Progenitor cell of endocrine pancreas (in vitro differentiated cells): ENCODE results near the gene CLCF1. TPM values are rescaled to one million over a fixed set of nuclear protein-coding genes. Genes with fewer than 3 reads are reported as not detected.
"Not testable (repeated sequence)": the region's sequence is repeated elsewhere in the genome, so short reads cannot be mapped to it uniquely, and the experiment has no call there.

Experiments
- DNase-seq: peaks from one replicate; pipeline ENCODE4 v3.0.0; 2021; ENCODE audit warnings: low spot score; ENCODE audit not compliant: unreplicated experiment
- H3K27ac Mint-ChIP-seq: 2 replicates; pipeline ENCODE4 v1.8.0; 2021; ENCODE audit warnings: mild to moderate bottlenecking, moderate library complexity, mixed read lengths
- H3K27me3 Mint-ChIP-seq: 2 replicates; pipeline ENCODE4 v1.8.0; 2021; ENCODE audit warnings: mixed read lengths
- H3K36me3 Mint-ChIP-seq: 2 replicates; pipeline ENCODE4 v1.8.0; 2022; ENCODE audit warnings: mixed read lengths; ENCODE audit not compliant: insufficient read depth
- H3K4me1 Mint-ChIP-seq: 2 replicates; pipeline ENCODE4 v1.8.0; 2021; ENCODE audit warnings: low read depth, mixed read lengths
- H3K4me3 Mint-ChIP-seq: 2 replicates; pipeline ENCODE4 v1.8.0; 2021; ENCODE audit warnings: low read depth, mild to moderate bottlenecking, moderate library complexity, mixed read lengths
- H3K9me3 Mint-ChIP-seq: 2 replicates; pipeline ENCODE4 v1.8.0; 2021; ENCODE audit warnings: low read depth, mixed read lengths
- CTCF ChIP-seq: fragments of 200-600 bp; sonication (generic); IDR thresholded peaks from one replicate; pipeline ENCODE4 v1.5.0; 2021; ENCODE audit warnings: antibody characterized with exemption, mild to moderate bottlenecking; ENCODE audit not compliant: unreplicated experiment
- total RNA-seq: library from RNA; stranded (reverse); gene quantifications from 2 replicates; pipeline ENCODE4 v1.2.1, GENCODE V29; 2021

CLCF1 gene
- total RNA-seq, 1 donor from 2014 or later: 6.9 TPM

GRCh38 chr11:67405196-67405567, 31.8 kb upstream of the CLCF1 start:
- no peaks in the 10 kb centered on the region for H3K9me3 Mint-ChIP-seq
- H3K4me3 Mint-ChIP-seq: no peak overlapping the region
- DNase-seq: no peak

DNA sequence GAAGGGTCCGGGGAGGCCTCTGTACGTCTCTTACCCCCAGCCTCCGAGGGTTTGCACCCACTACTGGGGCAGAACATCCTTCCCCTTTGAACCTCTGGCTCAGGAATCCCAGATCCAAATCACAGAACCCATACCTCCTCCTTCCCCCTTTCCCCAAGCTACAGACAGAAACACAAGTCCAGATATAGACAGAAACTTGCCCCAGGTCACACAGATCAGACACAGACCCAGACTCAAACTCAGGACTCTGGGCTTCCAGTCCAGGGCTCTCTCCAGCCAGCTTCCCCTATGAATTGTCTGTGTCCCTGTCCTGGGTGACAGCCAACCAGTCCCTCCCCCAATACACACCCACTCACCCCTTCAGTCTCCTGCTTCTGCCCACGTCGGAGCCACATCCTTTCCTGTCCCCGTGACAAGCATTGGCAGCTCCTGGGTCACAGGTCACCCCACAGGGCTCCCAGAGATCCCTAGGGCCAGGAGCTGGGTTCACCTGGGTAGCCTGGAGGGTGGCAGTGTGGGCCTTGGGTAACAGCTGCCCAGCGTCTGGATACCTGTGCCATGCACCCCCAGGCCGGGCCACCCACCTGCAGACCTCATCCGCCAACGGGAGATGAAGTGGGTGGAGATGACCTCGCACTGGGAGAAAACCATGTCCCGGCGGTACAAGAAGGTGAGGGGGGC, 31.3 kb upstream of the CLCF1 start:
- no peak overlapping the region for H3K4me3 Mint-ChIP-seq
- H3K36me3 Mint-ChIP-seq: no peaks in the 10 kb centered on the region
- no peaks in the 10 kb centered on the region for H3K9me3 Mint-ChIP-seq
- H3K4me1 Mint-ChIP-seq: peaks cover 6% of the 10 kb centered on the region
- DNase-seq: no peak
- H3K27ac Mint-ChIP-seq: no peak overlapping the region
- TF ChIP-seq CTCF: no peak
- peaks cover 15% of the 10 kb centered on the region for H3K27me3 Mint-ChIP-seq

More at GRCh38 chr11:67405196-67405567, 31.8 kb upstream of the CLCF1 start:
- no peak for TF ChIP-seq CTCF
- H3K27ac Mint-ChIP-seq: no peak overlapping the region
- peaks cover 6% of the 10 kb centered on the region for H3K4me1 Mint-ChIP-seq
- H3K36me3 Mint-ChIP-seq: no peaks in the 10 kb centered on the region
- H3K27me3 Mint-ChIP-seq: peaks cover 15% of the 10 kb centered on the region

DNA sequence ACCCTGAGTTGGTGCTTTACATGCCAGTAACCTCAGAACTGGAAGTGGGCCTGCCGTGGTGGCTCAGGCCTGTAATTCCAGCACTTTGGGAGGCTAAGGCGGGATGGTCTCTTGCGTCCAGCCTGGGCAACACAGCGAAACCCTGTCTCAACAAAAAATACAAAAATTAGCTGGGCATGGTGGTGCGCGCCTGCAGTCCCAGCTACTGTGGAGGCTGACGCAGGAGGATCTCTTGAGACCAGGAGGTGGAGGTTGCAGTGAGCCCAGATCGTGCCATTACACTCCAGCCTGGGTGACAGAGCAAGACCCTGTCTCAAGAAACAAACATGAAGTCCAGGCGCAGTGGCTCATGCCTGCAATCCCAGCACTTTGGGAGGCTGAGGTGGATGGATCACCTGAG, 29.7 kb upstream of the CLCF1 start:
- not testable (repeated sequence) for DNase-seq, H3K36me3 Mint-ChIP-seq, H3K4me3 Mint-ChIP-seq, H3K9me3 Mint-ChIP-seq, H3K4me1 Mint-ChIP-seq, H3K27ac Mint-ChIP-seq
- peaks cover 11% of the 10 kb centered on the region for H3K27me3 Mint-ChIP-seq

- H3K9me3 Mint-ChIP-seq, H3K36me3 Mint-ChIP-seq, H3K27me3 Mint-ChIP-seq, H3K4me1 Mint-ChIP-seq, H3K27ac Mint-ChIP-seq, DNase-seq: not testable (repeated sequence)
- peak overlapping the region; percentile 14 for H3K4me3 Mint-ChIP-seq
Measured at GRCh38 chr11:67402192-67402839, 28.9 kb upstream of the CLCF1 start.

- H3K4me3 Mint-ChIP-seq: peak within 1 kb of the TSS; percentile 76
- H3K27me3 Mint-ChIP-seq: no peaks in the 10 kb centered on the region
- H3K9me3 Mint-ChIP-seq: no peaks in the 10 kb centered on the region
- peak; percentile 83 for DNase-seq
- peaks cover 2% of the 10 kb centered on the region for H3K36me3 Mint-ChIP-seq
- H3K4me1 Mint-ChIP-seq: peaks cover 6% of the 10 kb centered on the region
- H3K27ac Mint-ChIP-seq: peak within 1 kb of the TSS; percentile 33
- peak; percentile 75 for TF ChIP-seq CTCF
Measured at GRCh38 chr11:67401495-67402191, 28.2 kb upstream of the CLCF1 start, which contains the start of gene PPP1CA. Gene PPP1CA (minus strand): TSS chr11:67401858. CDS start chr11:67401782, 76 bp downstream.

- Mint-ChIP-seq H3K36me3 (peaks cover 5% of the 10 kb centered on the region), H3K27ac (no peak overlapping the region), H3K9me3 (no peaks in the 10 kb centered on the region), H3K4me1 (peaks cover 6% of the 10 kb centered on the region), H3K27me3 (no peaks in the 10 kb centered on the region), H3K4me3 (peak overlapping the region; percentile 76)
- TF ChIP-seq CTCF: no peak
- no peak for DNase-seq
Measured at GRCh38 chr11:67400942-67401494, 27.6 kb upstream of the CLCF1 start.
